NCI-H2081 (cell line): ENCODE data around the gene TTC33.
"Not testable (repeated sequence)": the region's sequence is repeated elsewhere in the genome, so short reads cannot be mapped to it uniquely, and the experiment has no call there.

ENCODE experiments used
- DNase-seq, 2 experiments: peaks; one replicate each; lab custom pipeline; 2025; lab: John Stamatoyannopoulos, UW

Gene TTC33

GRCh38 chr5:40607202-40607601, 148.6 kb downstream of the TTC33 start:
- no peak for DNase-seq

- DNase-seq: no peak
Measured at GRCh38 chr5:40606077-40606765, 149.5 kb downstream of the TTC33 start.

DNA sequence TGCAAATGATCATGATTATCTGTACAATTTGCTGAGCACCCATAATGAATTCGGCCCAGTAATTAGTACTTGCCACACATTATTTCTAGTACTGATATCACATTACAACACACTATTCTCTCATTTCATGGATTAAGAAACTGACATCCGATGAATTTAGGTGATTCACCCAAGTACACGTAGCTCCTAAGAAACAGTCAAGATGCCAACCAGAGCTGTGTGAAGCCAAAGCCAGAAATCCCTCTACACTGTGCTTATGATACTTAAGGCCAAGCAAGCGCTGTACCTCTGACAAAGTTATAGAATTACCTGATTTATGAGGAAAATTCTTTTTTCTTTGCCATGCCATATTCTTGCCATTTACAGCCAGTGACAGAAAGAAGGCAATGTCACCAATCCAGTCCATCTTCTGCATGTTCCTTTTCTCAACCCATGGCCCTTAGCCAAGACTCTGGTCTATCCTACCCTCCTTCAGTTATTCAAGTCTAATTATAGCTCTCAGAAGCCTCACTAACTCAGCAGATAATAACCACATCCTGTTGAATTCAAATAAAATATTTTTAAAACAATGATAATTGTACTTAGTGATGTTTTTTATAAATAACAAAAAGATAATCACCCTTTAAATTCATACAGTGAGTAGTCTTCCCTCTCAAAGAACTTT, 150.3 kb downstream of the TTC33 start:
- DNase-seq: no peak

DNA sequence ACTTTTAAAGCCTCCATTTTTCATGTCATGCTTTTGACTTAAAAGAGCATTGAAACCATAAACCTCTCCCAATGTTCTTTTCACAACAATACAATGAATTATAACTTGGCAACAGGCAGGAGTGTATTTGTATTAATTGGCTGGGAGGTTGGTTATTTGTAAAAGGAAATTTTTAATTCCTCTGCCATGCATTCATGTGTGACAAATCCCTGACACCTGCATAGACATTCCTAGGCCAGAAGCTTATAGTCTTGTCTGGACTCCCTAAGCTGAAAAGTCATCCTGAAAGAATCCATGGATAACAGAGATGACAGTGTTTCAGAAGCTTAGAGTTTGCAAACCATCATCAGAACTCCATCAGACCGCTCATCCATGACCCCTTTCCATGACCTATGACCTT, 152.4 kb downstream of the TTC33 start:
- DNase-seq: no peak

DNA sequence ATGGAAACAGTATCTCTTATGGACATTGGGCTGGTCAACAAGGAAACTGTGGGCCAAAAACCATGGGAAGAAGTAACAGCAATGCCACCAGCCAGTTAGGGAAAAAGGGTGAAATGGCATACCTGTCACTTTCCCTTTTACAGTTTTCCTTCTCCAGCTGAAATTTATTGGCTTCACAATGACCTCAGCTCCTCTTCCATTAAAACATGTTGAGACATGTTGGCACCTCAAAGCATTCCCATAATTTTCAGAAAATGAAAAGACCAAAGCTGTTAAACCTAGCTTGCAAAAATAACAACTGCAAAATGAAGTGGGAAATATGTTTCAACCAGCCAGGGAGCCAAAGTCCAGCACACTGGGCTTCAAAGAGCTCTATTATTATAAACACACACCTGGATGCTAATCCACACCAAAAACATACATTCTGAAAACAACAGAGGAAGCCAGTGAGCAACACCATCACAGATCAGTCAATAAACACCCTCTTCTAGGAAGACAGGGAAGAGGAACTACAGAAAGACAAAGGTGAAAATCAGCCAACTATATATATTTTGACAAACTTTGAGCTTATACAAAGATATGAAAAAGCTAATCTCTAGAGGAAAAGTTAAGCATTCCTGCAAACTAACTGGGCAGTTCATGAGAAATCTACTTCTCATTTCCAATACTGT, 154.4 kb downstream of the TTC33 start:
- DNase-seq: no peak

- no peak for DNase-seq
Measured at GRCh38 chr5:40600383-40600782, 155.4 kb downstream of the TTC33 start.

DNA sequence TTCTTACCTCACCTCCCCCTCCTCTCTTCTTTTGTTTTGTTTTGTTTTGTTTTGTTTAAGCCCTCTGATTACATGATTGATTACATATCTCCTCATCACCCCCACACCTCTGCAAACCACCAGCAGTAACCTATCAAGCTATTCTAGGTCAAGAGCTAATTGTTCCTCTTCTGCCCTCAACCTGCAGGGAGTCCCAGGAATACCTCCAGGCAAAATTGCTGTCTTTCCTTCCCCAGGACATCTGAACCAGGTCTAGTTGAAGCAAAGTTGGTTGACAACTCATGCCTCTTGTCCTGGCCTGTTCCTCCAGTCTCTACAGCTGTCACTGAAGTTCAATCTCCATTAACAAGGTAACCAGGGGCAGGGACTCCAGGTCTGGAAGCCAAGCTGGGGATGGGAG, 156.1 kb downstream of the TTC33 start:
- DNase-seq: no peak

DNA sequence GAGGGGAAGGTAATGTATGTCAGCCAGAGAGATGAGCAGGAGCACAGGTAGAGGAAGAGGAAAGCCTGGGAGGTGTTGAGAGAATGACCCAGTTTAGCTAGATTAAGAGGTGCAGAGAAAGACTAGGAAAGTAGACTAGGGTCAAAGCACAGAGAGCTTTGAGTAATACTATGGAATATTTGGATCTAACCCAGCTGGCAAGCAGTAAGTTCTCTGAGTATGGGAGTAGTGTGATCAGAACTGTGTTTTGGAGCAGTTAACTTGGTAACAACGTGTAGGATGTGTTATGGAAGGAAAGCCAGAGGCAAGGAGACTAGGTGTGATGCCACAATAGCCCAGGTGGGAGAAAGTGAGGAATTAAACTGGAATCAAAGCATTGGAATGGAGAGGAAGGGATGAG, 160.9 kb downstream of the TTC33 start:
- no peak for DNase-seq

DNA sequence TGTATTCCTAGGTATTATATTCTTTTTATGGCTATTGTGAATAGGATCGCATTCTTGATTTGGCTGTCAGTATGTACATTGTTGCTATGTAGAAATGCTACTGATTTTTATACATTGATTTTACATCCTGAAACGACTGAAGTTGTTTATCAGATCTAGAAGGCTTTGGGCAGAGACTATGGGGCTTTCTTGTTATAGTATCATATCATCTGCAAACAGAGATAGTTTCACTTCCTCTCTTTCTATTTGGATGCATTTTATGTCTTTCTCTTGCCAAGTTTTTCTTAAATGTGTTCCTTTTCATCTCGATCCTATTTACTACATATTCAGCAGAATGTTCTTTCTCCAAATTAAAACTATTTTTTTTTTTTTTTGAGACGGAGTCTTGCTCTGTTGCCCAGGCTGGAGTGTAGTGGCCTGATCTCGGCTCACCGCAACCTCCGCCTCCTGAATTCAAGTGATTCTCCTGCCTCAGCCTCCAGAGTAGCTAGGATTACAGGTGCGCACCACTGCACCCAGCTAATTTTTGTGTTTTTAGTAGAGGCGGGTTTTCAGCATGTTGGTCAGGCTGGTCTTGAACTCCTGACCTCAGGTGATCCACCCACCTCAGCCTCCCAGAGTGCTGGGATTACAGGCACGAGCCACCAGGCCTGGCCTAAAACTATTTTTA, 163.9 kb downstream of the TTC33 start:
- DNase-seq: not testable (repeated sequence)

DNA sequence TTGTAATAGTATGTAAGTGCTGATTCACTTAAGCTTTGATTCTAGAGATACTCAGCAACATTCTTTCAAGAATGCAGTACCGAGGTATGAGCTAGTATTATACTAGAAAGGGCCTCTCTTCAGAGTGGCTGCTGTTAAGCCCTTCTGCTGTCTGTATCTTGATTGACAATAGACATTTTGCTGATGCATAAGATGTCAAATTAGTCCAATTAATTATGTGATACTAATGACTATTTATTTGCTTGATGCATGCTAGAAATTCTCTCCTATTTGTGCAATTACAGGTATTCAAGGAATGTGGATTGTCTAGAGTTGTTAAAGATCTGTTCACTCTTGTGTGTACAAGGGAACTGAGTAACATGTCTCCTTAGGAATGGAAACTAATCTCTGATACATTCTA, 168.4 kb downstream of the TTC33 start:
- DNase-seq: no peak

DNA sequence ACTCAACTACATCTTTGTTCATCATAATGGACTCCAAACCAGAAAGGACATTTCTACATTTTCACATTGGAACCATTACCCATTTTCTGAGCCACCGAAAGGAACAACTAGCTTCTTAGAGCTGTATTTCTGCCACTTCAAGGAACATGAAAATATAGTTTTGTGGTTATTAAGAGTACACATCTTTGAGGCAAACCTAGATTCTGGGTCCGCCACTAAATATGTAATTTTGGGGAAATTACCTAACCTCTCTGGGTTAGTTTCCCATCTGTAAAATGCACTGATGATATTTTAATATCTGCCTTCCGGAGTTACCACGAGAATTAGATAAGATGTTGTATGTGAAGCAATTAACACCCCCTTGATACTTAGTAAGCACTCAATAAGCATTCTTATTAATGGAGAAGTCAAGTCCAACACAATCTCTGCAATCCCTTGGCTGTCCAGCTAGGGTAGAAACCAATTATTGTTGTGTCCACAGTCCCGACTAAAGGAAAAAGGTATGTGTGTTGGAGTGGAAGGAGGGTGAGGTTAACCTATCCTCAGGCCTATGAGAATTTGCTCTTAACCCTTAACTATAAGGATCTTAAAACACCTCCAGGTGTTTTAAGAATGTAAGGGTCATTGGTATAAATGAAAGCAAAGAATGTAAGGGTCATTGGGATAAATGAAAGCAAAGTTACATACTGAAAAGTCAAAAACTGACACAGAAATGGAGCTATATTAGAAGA, 170.1 kb downstream of the TTC33 start:
- DNase-seq: no peak

- DNase-seq: no peak
Measured at GRCh38 chr5:40584054-40584453, 171.7 kb downstream of the TTC33 start.

- DNase-seq: no peak
Measured at GRCh38 chr5:40578501-40579451, 177.0 kb downstream of the TTC33 start.

GRCh38 chr5:40577718-40578117, 178.0 kb downstream of the TTC33 start:
- DNase-seq: no peak

GRCh38 chr5:40575921-40576320, 179.8 kb downstream of the TTC33 start:
- no peak for DNase-seq

DNA sequence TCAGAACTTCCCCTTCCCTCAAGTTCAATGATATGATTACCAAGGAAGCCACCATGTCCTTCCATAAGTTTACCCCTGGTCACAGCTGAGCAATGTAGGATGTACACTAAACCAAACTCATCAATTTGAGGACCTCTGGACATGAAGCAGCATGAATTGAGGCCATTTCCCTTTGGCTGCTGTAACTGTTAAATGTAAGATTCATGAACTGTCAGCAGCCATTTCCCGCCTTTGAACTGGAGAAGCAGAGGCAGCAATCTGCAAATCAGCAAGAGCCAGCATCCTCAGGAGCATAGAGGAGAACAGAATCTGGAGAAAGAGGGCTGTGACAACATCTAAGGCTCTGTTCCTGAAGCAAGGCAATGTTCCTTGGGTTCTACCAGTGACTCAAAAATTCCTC, 180.3 kb downstream of the TTC33 start:
- no peak for DNase-seq

DNA sequence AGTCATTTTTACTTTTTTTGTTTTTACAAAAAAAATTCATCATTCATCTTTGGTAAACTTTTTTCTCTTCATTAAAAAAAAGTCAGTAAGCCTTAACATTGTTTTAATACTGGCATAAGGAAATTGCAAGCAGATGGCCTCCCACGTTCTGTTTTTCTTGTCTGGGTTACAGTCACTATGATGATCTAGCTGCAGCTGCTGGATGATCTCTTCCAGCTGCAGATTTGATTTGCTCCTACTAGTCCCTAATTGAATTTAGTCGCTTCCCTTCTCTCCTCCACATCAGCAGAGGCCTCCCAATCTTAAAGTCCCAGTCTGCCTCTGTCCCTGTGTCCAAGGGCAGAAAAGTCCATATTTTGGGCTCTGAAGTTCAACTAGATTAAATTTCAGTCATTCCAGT, 182.8 kb downstream of the TTC33 start:
- no peak for DNase-seq

DNA sequence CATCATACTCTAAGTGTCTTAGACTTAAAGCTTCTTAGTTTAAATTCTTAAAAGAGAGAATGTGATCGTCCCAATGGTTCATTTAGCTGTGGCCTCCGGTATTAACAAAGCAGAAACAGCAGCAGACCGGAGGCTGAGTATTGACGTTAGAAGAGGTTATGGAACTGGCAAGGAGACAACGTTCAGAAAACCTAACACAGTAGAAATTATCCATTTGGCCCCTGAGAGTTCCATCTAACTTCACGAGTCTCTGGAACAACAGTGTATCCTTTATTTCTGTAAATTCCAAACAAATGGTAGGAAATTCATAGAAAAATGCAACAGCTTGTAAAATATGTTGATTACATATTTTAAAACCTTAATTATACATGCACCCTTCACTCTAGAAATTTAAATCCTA, 183.4 kb downstream of the TTC33 start:
- DNase-seq: no peak

DNA sequence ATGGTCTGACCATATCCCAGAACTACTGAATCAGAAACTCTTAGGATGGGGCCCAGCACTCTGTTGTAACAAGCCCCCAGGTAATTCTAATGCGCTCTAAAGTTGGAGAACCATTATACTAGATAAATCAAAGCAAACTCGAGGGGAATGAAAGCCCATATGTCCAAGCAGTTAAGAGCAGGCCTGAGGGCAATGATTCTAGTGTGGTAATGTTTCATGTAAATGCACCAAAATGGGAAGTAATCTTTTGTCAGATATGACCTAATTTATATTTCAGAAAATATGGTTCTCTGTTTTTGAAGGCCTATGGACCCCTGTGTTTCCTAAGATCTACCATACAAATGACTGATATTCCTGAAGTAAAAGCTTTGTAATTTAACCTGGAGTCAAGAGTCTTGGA, 184.0 kb downstream of the TTC33 start:
- DNase-seq: no peak

DNA sequence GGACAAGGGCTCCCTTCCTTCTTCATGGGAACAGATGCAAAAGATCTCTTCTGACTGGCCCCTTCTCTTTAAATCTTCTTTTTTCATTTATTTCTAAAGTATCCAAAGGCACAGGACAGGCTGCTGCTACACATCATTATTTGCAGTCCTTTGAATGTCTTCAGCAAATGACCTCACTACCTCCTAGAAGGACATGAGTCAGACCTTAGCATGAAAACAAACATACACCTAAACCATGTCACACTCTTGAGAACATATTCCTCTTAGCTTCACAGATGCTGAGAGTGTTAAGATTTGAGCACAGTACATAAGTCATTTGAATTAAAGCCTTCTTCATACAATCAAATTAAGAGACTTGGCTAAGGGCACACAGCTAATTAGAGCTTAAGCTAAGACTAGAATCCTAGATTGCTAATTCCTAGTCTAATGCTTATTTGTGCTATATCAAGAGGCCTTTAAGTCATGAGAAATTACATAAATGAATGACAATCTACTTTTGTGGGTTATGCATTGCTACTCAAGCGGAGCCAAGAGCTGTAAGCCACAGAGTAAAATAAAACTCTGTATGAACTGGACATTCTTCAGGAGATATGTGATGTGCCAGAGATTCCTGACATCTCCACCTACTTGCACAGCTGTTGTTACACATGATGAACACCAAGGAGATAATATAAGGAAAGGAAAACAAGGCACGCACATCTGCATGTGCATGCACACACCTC, 185.2 kb downstream of the TTC33 start:
- DNase-seq: no peak
